ENCODE results near the gene AIF1L. TPM values are rescaled to one million over a fixed set of nuclear protein-coding genes. Genes with fewer than 3 reads are reported as not detected.

Gene AIF1L
- total and polyA plus RNA-seq, 3 donors from 2014 or later: 8.3 to 24.6 (median 14.9) TPM

- no peak for DNase-seq
- H3K36me3 ChIP-seq (ENCODE audit: low read depth, missing control alignments): no peaks in the 10 kb centered on the region
- H3K27ac ChIP-seq: no peak overlapping the region
- WGBS, 2 donors: 85 to 88% methylated on average over 2 of the region's 2 CpGs
- intact Hi-C loops (cut with DNase I; ENCODE audit: low total_unique reads): no loop called here
- no peak overlapping the region for H3K4me3 ChIP-seq
- TF ChIP-seq POLR2A (IDR thresholded peaks at IDR 0.05) (no peak), CTCF (IDR thresholded peaks at IDR 0.05) (no peak)
- peaks cover 12% of the 10 kb centered on the region for H3K4me1 ChIP-seq
- no peaks in the 10 kb centered on the region for H3K27me3 ChIP-seq
- no peaks in the 10 kb centered on the region for H3K9me3 ChIP-seq
These were observed 25.8 kb downstream of the AIF1L start for GRCh38 chr9:131122158-131122557.

GRCh38 chr9:131125038-131125287 is 28.6 kb downstream of the AIF1L start:
- WGBS, 2 donors: 1 to 3% methylated on average over 7 of the region's 7 CpGs
- Histone ChIP-seq H3K9me3 (no peaks in the 10 kb centered on the region), H3K4me3 (peak overlapping the region; percentile 86 to 93), H3K27me3 (no peaks in the 10 kb centered on the region), H3K36me3 (ENCODE audit: low read depth, missing control alignments) (no peaks in the 10 kb centered on the region), H3K27ac (peak overlapping the region; percentile 20 to 77), H3K4me1 (peaks cover 12% of the 10 kb centered on the region)
- intact Hi-C loops (cut with DNase I; ENCODE audit: low total_unique reads): no loop called here
- DNase-seq: no peak
- no peak for TF ChIP-seq CTCF (IDR thresholded peaks at IDR 0.05)
- no peak for TF ChIP-seq POLR2A (IDR thresholded peaks at IDR 0.05)

GRCh38 chr9:131125288-131126058 is 29.1 kb downstream of the AIF1L start, which contains the start of gene NUP214:
NUP214 (plus strand) TSS chr9:131125586; CDS start chr9:131125705, 119 bp downstream.
- DNase-seq: peak; percentile 99
- 0% methylated on average over 22 to 56 of the region's 61 CpGs for WGBS, 2 donors
- H3K4me1 ChIP-seq: peaks cover 12% of the 10 kb centered on the region
- peak within 1 kb of the TSS; percentile 39 to 80 for H3K27ac ChIP-seq
- peak within 1 kb of the TSS; percentile 86 to 93 for H3K4me3 ChIP-seq
- TF ChIP-seq CTCF (IDR thresholded peaks at IDR 0.05) (no peak), POLR2A (IDR thresholded peaks at IDR 0.05) (peak; percentile 3)
- no peaks in the 10 kb centered on the region for H3K36me3 ChIP-seq (ENCODE audit: low read depth, missing control alignments)
- H3K27me3 ChIP-seq: no peaks in the 10 kb centered on the region
- intact Hi-C loops (cut with DNase I; ENCODE audit: low total_unique reads): no loop called here
- H3K9me3 ChIP-seq: no peaks in the 10 kb centered on the region

- Histone ChIP-seq H3K27ac (peak overlapping the region; percentile 39 to 80), H3K4me1 (peaks cover 12% of the 10 kb centered on the region), H3K27me3 (no peaks in the 10 kb centered on the region), H3K9me3 (no peaks in the 10 kb centered on the region), H3K4me3 (peak overlapping the region; percentile 86 to 93), H3K36me3 (ENCODE audit: low read depth, missing control alignments) (no peaks in the 10 kb centered on the region)
- DNase-seq: no peak
- intact Hi-C loops (cut with DNase I; ENCODE audit: low total_unique reads): no loop called here
- WGBS, 2 donors: 0% methylated on average over 11 of the region's 11 CpGs
- TF ChIP-seq CTCF (IDR thresholded peaks at IDR 0.05) (no peak), POLR2A (IDR thresholded peaks at IDR 0.05) (no peak)
These were observed 29.7 kb downstream of the AIF1L start for GRCh38 chr9:131126059-131126426.

GRCh38 chr9:131129183-131129582 is 32.9 kb downstream of the AIF1L start:
- TF ChIP-seq POLR2A (IDR thresholded peaks at IDR 0.05) (no peak), CTCF (IDR thresholded peaks at IDR 0.05) (no peak)
- DNase-seq: no peak
- intact Hi-C loops (cut with DNase I; ENCODE audit: low total_unique reads): no loop called here
- H3K27me3 ChIP-seq: no peaks in the 10 kb centered on the region
- H3K36me3 ChIP-seq (ENCODE audit: low read depth, missing control alignments): no peaks in the 10 kb centered on the region
- no peak overlapping the region for H3K4me3 ChIP-seq
- H3K4me1 ChIP-seq: peaks cover 12% of the 10 kb centered on the region
- no peak overlapping the region for H3K27ac ChIP-seq
- 79 to 88% methylated on average over 3 of the region's 3 CpGs for WGBS, 2 donors
- H3K9me3 ChIP-seq: no peaks in the 10 kb centered on the region
